Stimulated activated CD4-positive, alpha-beta T cell treated with anti-CD3 and anti-CD28 coated beads, Interleukin-15, amount 100 ng/mL, for 1 hour (primary cell): Measurements from ENCODE around the gene ENO1.
"Not testable (repeated sequence)": the region's sequence is repeated elsewhere in the genome, so short reads cannot be mapped to it uniquely, and the experiment has no call there.

Experiments
- DNase-seq, 2 donors: peaks; one replicate each; pipeline ENCODE4 v3.0.0-alpha.2; 2020; ENCODE audit warnings: low read depth in 1 of 2, low spot score in 1 of 2

The ENO1 gene

DNA sequence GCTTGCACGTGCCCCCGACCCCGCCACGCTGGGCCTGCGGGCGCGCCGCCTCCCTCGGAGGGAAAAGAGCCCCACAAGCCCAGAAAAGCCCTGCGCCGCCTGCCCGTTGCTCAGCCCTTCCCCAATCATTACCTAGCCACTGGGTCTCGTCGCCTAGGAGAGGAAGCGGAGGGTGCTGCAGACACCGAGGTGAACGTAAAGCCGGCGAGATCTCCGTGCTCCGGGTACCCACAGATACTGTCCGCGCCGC is at the start of gene ENO1:
ENO1 (minus strand) TSS at position 239 of the 250 bp plus-strand sequence. CDS start 3,778 bp downstream, outside the sequence.
- no peak for DNase-seq

DNA sequence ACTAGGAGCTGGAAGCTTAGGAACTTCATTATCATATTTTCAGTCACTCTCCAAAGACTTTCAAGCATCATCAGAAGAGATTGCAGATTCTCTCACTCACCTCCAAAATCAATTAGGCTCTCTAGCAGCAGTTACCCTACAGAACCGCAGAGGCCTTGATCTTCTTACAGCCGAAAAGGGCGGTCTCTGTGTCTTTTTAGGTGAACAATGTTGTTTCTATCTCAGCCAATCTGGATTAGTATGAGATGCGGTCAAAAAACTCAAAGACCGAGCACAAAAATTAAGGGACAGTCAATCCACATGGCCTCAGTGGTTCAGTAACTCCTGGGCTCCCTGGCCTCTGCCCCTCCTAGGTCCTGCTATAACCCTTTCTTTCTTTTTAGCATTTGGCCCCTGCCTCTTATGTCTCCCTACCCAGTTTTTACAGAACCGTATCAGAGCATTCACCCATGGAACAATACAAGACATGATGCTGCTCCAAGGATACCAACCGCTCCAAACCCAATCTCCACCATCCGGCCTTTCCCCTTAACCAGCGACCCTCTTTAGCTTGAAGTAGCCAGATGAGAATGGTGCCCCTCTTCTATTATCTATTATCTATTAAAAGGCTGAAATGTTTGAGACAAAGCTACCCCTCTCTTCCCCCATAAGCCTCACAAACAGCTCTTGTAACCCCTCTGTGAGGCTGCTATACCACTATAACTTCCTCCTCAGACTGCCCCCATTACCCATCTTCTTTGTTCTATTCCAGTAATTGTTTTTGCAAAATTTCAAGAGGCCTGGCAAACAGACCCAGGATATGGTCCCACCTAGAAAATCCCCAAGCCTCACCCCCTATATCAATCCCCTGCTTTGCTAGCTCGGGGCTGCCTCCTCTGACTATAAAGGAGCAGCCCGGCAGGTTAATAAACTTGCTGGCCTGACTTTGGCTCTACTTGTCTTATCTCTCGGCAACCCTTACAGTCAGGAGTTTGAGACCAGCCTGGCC is 48.5 kb upstream of the ENO1 start:
- DNase-seq, result no peak

- DNase-seq, result no peak
Measured at GRCh38 chr1:8925960-8926359, 47.5 kb upstream of the ENO1 start.

DNA sequence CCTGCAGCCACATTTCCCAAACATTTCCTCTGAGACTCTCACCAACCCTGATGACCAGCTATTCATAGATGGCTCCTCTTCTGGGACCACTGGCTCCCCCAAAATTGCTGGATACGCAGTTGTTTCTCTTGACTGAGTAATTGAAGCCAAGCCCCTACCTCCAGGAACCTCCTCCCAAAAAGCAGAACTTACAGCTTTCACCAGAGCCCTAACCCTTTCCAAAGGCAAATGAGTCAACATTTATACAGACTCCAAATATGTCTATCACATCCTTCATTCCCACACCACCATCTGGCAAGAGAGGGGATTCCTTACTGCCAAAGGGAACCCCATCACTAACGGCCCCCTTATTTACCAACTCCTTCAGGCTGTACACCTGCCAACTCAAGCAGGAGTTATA is 46.9 kb upstream of the ENO1 start:
- DNase-seq, result no peak

GRCh38 chr1:8922962-8923361 is 44.5 kb upstream of the ENO1 start:
- no peak for DNase-seq

DNA sequence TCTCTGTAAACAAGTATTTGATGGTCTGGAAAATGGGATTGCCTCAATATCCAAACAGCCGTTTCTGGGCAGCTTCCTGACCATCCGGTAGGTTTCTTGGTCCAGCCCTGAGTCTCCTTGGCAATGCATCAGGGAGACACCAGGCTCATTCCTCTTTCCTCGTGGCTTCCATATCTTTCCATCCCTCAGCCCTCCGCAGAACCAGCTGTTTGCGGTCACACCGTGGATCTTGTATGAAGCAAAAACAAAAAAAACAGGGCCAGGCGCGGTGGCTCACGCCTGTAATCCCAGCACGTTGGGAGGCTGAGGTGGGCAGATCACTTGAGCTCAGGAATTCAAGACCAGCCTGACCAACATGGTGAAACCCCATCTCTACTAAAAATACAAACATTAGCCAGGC is 39.0 kb upstream of the ENO1 start:
- not testable (repeated sequence) for DNase-seq

DNA sequence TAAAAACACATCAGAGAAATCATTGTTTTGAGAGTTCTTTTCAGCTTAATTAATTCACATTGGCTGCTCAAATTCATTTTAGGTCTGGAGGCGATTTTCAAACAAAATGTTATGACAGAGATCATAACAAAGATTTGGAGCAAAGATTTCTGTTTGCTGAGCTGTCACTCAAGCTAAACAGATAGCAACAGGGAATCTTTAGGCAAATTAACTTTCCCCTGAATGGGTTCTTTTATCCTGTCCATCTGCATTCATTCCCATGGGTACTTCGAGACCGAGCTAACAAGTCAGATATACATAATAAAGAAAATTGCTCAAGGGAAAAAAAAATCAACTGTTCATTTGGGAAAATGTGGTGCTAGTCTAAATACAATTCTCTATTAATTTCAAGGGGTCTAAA is 37.0 kb upstream of the ENO1 start:
- no peak for DNase-seq

DNA sequence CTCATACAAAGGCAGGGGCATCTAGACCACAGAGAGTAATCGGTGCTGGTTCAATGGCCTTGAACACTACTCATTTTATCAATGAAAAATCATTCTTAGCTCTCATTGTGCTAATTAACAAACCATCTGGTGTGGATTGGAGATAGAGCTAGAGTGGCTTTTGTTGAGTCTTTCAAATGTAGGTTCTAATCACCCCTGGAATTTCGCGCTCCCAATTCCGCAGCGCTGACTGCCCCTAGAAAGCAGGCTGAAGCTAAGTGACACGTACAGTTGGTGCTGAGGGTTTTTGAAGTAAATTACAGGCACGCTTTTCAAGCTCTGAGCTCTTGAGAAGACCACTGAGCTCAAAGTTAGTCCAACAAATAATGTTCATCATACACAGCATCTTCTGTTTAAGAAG is 36.0 kb upstream of the ENO1 start:
- no peak for DNase-seq

- no peak for DNase-seq
Measured at GRCh38 chr1:8913457-8913856, 35.0 kb upstream of the ENO1 start.

DNA sequence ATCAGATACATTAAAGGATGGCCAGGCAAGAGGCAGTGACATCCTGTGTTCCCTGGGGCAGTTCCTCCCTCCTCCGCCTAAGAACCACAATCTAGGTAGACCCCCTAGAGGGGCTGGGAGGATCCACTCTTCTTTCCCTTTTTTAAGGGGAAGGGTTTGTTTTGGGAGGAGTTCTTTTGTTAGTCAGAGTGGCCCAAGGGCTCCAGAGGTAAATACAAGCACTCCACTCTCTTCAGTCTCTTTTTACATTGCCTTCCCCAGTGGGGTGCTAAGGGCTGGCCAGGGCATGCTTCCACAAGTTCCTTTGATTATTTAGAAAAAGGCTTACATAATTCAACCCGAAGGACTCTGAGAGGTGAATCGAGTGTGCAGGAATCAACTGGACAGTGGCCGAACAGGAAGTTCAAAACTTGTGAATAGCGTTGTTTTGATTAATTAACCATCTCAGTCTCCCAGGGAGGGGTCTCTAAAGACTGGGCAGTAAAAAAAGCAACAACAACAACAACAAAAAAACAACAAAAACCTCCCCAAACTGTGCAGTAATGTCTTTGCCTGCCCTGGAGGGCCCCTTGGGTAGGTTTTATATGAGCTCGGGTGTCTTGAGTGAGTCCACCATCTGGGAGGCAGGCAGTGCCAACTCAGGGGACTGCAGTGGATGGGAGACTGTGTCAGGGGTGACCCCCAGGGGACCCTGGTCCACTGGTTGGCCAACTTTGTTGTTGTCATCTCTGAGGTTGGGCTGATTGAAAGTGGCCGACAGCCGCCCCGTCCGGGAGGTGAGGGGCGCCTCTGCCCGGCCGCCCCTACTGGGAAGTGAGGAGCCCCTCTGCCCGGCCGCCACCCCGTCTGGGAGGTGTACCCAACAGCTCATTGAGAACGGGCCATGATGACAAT is 33.2 kb upstream of the ENO1 start:
- DNase-seq, result no peak

DNA sequence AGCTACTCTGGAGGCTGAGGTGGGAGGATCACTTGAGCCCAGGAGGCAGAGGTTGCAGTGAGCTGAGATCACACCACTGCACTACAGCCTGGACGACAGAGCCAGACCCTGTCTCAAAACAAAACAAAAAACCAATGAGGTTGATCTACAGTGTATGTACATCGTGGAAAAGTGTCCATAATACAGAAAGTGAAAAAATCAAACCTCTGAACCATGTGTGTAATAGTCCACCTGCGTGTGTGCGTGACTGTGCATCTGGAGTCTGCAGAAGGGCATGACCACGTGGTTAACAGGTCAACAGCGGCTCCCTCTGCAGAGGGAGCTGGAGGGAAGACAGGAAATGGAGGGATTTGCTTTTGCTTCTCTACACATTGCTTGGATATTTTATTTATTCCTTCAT is 32.4 kb upstream of the ENO1 start:
- no peak for DNase-seq

DNA sequence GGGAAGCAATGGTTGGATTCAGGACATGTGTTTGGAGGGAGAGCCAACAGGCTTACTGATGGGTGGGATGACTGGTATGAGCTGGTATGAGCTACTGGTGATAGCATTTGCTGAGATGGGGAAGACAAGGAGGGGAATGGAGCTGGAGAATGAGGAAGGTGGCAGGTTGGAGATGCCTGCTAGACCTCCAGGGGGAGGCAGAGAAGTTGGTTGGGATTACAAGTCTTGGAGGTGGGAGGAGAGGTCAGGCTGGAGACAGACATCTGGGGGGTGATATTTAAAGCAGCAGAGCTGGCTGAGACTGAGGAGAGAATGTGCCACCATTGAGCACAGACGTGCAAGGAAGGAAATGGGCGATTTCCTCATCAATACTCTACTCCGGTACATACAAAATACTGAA is 31.8 kb upstream of the ENO1 start:
- DNase-seq, result no peak

DNA sequence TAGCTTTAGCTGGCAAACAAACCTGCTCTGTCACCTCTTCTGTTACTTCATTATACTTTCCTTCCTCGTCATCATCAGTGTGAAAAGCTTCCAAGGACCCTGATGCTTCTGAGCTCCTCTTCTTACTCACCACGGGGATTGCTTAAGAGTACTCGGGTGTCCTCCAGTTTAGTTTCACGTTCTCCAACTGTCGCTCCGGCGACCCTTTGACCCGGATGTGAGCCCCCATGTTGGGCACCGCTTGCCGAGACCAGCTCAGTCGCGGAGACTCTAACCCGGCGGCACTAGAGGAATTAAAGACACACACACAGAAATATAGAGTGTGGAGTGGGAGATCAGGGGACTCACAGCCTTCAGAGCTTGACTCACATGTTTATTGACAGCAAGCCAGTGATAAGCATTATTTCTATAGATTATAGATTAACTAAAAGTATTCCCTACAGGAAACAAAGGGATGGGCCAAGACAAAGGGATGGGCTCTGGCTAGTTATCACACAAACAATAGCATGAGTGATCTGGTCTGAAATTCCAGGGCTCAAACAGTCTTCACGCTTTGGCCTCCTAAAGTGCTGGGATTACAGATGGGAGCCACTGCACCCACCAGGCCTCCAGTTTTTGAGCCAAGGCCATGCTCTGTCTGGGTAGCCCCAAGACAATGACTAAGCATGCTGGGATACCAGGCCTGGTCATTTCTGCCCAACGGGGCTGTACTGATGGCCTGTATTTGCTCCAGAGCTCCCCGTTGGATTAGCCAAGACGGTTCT is 30.1 kb upstream of the ENO1 start:
- no peak for DNase-seq

DNA sequence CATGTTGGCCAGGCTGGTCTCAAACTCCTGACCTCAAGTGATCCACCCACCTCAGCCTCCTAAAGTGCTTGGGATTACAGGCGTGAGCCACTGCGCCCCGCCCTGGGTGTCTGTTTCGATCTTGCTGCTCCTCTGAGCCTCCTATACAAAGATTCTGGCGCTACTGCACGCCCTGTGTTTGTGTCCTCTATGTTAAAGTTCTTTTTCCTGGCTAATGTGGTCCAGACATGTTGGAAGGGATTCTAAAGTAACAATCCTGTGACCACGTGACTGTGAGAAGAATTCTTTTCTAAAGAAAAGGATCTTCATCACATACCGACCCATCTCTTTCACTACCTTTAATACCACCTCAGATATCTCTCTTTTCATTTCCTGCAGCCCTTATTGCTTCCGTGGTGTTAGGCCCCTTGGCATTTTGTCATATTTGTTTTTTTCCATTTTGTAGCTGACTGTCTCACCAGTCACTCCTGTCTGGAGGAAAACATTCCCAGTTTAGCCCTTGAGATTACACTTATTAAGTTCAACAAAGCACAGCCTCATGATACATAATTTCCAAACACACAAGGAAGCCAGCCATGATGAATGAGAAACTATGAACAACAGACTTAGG is 27.2 kb upstream of the ENO1 start:
- DNase-seq, result no peak

DNA sequence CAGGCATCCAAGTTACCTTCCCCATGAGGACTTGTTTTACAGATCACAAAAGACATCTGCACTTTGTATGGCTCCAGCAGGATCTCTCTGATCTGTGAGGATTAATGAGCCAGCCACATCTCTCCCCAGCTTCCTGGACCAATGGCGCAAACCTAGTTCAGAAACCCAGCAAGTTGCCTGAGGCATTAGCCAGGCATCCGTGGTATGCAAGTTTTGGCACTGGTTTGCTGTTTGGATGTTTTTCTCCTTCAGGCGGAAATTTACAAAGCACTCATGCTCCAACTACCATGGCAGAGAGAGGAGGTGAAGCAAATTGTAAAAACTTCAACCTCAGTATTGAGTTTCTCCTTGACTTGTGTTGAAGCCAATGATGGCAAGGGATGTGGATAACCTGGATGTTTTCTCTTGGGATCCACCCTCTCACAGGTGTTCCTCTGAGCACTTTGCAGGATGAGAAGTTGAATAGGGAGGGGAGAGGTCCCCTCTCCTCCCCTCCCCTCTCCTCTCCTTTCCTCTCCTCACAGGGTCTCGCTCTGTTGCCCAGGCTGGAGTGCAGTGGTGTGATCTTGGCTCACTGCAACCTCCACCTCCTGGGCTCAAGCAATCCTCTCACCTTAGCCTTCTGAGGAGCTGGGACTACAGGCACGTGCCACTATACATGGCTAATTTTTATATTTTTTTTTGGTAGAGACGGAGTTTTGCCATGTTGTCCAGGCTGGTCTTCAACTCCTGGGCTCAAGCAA is 25.6 kb upstream of the ENO1 start:
- no peak for DNase-seq

DNA sequence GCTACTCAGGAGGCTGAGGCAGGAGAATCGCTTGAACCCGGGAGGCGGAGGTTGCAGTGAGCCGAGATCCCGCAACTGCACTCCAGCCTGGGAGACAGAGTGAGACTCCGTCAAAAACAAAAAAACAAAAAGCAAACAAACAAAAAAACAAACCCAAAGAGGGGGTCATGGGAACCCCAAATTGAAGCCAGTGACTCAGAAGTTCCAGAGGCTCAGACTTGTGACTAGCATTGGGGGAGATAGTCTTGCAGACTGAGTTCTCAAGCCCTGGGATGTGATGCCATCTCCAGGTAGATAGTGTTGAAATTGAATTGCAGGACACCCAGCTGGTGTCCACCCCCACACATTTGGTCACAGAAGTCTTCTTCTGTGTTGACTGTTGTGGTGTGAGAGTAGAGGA is 24.9 kb upstream of the ENO1 start:
- no peak for DNase-seq

DNA sequence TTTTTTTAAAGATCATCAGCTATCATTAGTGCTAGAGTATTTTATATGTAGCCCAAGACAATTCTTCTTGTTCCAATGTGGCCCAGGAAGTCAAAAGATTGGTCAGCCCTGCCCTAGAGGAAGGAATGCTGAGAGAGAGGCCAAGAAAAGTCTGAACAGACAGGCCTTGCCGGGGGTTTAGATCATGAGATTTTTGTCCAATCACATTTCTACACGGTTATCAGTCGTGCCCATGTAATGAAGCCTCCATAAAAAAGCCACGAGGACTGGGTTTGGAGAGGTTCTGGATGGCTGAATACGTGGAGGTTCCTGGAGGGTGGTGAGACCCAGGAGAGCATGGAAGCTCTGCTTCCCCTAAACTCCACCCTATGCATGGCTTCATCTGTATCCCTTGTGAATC is 24.3 kb upstream of the ENO1 start:
- DNase-seq, result no peak

GRCh38 chr1:8900684-8901083 is 22.2 kb upstream of the ENO1 start:
- not testable (repeated sequence) for DNase-seq

DNA sequence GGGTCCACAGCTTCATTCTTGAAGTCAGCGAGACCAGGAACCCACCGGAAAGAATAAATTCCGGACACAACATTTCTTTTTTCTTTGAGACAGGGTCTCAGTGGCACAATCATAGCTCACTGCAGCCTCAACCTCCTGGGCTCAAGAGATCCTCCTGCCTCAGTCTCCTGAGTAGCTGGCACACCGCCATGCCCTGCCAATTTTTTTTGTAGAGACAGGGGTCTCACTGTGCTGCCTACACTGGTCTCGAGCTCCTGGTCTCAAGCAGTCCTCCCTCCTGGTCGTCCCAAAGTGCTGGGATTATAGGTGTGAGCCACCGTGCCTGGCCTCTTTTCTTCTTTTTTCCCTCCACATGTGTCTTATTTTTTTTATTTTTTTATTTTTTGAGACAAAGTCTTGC is 20.6 kb upstream of the ENO1 start:
- no peak for DNase-seq

- not testable (repeated sequence) for DNase-seq
Measured at GRCh38 chr1:8898418-8898817, 19.9 kb upstream of the ENO1 start.
